Stimulated activated CD8-positive, alpha-beta memory T cell treated with anti-CD3 and anti-CD28 coated beads, Interleukin-12 subunit alpha, Interleukin-12 subunit beta, amount 100 ng/mL, for 1 hour (primary cell): ENCODE data around the gene SRGAP1.
"Not testable (repeated sequence)": the region's sequence is repeated elsewhere in the genome, so short reads cannot be mapped to it uniquely, and the experiment has no call there.

Experiments
- DNase-seq: peaks from one replicate; pipeline ENCODE4 v3.0.0-alpha.2; 2020; ENCODE audit warnings: low read depth

SRGAP1 gene

GRCh38 chr12:64085154-64085553, 240.7 kb downstream of the SRGAP1 start:
- DNase-seq: no peak

GRCh38 chr12:64085996-64086395, 241.5 kb downstream of the SRGAP1 start:
- DNase-seq: no peak

- no peak for DNase-seq
These were observed 242.4 kb downstream of the SRGAP1 start for GRCh38 chr12:64086946-64087345.

- no peak for DNase-seq
These were observed 243.3 kb downstream of the SRGAP1 start for GRCh38 chr12:64087761-64088160.

GRCh38 chr12:64088431-64089349, 244.2 kb downstream of the SRGAP1 start:
- no peak for DNase-seq

GRCh38 chr12:64090047-64090446, 245.5 kb downstream of the SRGAP1 start:
- DNase-seq: no peak

- no peak for DNase-seq
These were observed 246.7 kb downstream of the SRGAP1 start for GRCh38 chr12:64091186-64091585.

- DNase-seq: no peak
These were observed 248.2 kb downstream of the SRGAP1 start for GRCh38 chr12:64092507-64093196.

GRCh38 chr12:64093689-64094088, 249.2 kb downstream of the SRGAP1 start:
- DNase-seq: no peak

GRCh38 chr12:64097366-64098105, 253.0 kb downstream of the SRGAP1 start:
- DNase-seq: no peak

GRCh38 chr12:64098709-64099354, 254.3 kb downstream of the SRGAP1 start:
- no peak for DNase-seq

- DNase-seq: no peak
These were observed 254.9 kb downstream of the SRGAP1 start for GRCh38 chr12:64099397-64099796.

- no peak for DNase-seq
These were observed 257.8 kb downstream of the SRGAP1 start for GRCh38 chr12:64102339-64102738.

GRCh38 chr12:64103825-64104740, 259.6 kb downstream of the SRGAP1 start:
- no peak for DNase-seq

GRCh38 chr12:64105026-64105425, 260.5 kb downstream of the SRGAP1 start:
- no peak for DNase-seq

- DNase-seq: no peak
These were observed 263.3 kb downstream of the SRGAP1 start for GRCh38 chr12:64107776-64108175.

- DNase-seq: no peak
These were observed 265.2 kb downstream of the SRGAP1 start for GRCh38 chr12:64109706-64110105.

- no peak for DNase-seq
These were observed 266.4 kb downstream of the SRGAP1 start for GRCh38 chr12:64110864-64111263.

GRCh38 chr12:64116969-64117368, 272.5 kb downstream of the SRGAP1 start:
- no peak for DNase-seq

- no peak for DNase-seq
These were observed 276.1 kb downstream of the SRGAP1 start for GRCh38 chr12:64120568-64120967.

GRCh38 chr12:64121086-64121485, 276.6 kb downstream of the SRGAP1 start:
- not testable (repeated sequence) for DNase-seq
